Gastroesophageal sphincter (tissue), 3 donors: ENCODE results near the gene ATP10A.

Experiments
- CTCF ChIP-seq, 4 experiments: fragments of 200-600 bp in 2 of 4; fragments of 450-650 bp in 2 of 4; sonication (generic) in 1 of 4; IDR thresholded peaks; one replicate each; pipeline ENCODE4 v1.5.1; 2017 to 2019; ENCODE audit warnings: antibody characterized with exemption in 4 of 4, mild to moderate bottlenecking in 2 of 4, moderate library complexity in 2 of 4
- EP300 ChIP-seq: sonication (generic); formaldehyde crosslinking; IDR thresholded peaks from one replicate; pipeline ENCODE4 v1.6.1; 2017; ENCODE audit warnings: antibody characterized with exemption, mild to moderate bottlenecking
- POLR2A ChIP-seq, 2 donors: fragments of 450-650 bp; IDR thresholded peaks; one replicate each; pipeline ENCODE4 v1.6.1; 2017; ENCODE audit warnings: antibody characterized with exemption in 2 of 2, mild to moderate bottlenecking in 2 of 2, moderate library complexity in 1 of 2
- POLR2AphosphoS5 ChIP-seq: sonication (generic); formaldehyde crosslinking; IDR thresholded peaks from one replicate; pipeline ENCODE4 v1.6.1; 2017; ENCODE audit warnings: antibody characterized with exemption

GRCh38 chr15:25712192-25712960 is 150.8 kb downstream of the ATP10A start:
- TF ChIP-seq CTCF (IDR thresholded peaks at IDR 0.05) (no peak), EP300 (no peak), POLR2AphosphoS5 (no peak), POLR2A (IDR thresholded peaks at IDR 0.05) (no peak)
